GM19238 (cell line): ENCODE results near the gene SPATA20.

Experiments
- DNase-seq: peaks from one replicate; pipeline ENCODE4 v3.0.0; 2011; ENCODE audit warnings: low spot score; ENCODE audit not compliant: insufficient read length

Gene SPATA20

DNA sequence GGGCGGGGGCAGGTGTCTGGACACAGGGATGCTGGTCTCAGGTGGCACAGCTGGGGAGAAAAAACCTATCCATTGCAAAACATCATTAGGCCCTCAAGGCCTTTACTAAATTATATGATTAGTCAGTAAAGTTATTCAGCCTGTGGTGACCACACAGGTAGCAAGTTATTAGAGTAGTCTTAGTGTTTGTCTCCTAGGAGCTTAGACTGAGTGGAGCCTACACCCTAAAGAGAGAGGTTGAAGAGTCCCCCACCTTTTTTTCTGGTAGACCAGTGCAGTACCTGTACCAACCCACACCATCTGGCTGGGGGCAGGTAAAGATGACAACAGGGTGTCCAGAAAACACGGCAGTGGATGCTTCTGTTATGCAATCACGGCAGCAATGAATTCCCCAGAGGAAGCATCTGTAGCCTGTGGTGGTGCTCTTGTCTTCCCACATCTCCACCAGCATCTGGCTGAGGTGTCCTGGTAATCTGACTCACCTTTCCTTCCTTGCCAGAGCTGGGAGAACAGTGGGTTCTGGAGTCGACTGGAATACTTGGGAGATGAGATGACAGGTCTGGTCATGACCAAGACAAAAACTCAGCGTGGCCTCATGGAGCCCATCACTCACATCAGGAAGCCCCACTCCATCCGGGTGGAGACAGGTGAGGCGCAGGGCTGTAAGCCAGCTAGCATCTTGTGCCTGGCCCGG is 27.7 kb upstream of the SPATA20 start:
- DNase-seq = no peak

DNA sequence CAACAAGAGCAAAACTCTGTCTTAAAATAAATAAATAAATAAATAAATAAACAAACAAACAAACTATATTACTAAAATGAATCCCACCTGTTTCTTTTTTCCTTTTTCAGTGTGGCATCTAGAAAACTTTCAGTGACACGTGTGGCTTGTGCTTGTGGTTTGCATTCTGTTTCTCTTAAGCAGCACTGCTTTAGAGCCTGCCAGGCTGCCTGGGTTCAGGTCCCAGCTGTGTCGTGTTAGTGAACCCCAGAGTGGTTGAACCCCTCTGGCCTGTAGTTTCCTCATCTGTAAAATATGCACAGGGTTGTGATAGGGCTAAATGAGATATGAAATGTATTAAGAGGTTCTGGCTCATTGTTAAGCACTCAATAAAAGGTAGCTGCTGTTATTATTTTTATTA is 26.5 kb upstream of the SPATA20 start:
- DNase-seq = no peak

- no peak for DNase-seq
Measured at GRCh38 chr17:50521514-50521913, 25.5 kb upstream of the SPATA20 start.

- no peak for DNase-seq
Measured at GRCh38 chr17:50522766-50523165, 24.2 kb upstream of the SPATA20 start.

GRCh38 chr17:50523208-50523607 is 23.8 kb upstream of the SPATA20 start:
- DNase-seq = no peak

DNA sequence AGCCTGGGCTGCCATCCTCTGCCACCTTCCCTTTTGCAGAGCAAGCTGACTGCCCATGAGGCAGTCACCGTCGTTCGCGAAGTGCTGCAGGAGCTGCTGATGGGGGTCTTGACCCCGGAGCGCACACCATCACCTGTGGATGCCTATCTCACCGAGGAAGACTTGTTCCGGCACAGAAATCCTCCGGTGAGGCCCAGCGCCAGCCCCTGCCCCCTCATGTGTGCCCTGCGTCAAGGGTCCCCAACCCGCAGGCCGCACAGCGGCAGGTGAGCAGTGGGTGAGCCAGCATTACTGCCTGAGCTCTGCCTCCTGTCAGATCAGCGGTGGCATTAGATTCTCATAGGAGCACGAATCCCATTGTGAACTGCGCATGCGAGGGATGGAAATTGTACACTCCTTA is 22.1 kb upstream of the SPATA20 start:
- DNase-seq = no peak

- DNase-seq = no peak
Measured at GRCh38 chr17:50527155-50527762, 19.7 kb upstream of the SPATA20 start.

- DNase-seq = no peak
Measured at GRCh38 chr17:50527949-50528474, 19.0 kb upstream of the SPATA20 start.

- DNase-seq = no peak
Measured at GRCh38 chr17:50529849-50530248, 17.1 kb upstream of the SPATA20 start.

DNA sequence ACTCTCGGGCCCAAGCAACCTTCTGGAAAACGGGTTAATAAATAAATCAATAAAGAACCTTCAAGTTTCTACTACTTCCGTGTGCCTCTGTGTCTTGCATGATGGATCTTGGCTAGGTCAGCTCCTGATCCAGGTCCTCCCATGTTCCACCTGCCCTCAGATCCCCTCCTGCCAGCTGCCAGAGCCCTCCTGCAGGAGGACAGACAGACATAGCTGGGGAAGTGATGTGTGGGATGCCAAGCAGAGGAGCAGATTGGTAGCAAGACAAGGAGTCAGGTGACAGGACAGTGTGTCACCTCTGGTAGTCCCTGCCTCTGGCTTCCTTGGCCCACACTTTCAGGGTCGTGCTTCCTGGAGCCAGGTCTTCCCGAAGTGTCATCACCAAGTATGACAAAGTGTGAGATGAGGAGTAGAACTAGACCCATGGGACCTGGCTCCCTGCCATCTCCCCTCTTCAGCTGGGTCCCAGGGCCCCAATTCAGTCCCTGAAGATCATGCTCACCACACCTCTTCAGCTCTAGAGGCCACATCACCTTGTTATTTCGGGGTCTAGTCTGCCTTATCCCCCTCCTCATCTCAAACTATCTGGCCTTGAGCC is 15.4 kb upstream of the SPATA20 start:
- no peak for DNase-seq

- DNase-seq = no peak
Measured at GRCh38 chr17:50532452-50533024, 14.4 kb upstream of the SPATA20 start, which contains the start of gene EPN3. TSS of gene EPN3 (plus strand) at chr17:50532735. CDS start at chr17:50536557, 3,822 bp downstream.

GRCh38 chr17:50533185-50533584 is 13.8 kb upstream of the SPATA20 start:
- DNase-seq = no peak

DNA sequence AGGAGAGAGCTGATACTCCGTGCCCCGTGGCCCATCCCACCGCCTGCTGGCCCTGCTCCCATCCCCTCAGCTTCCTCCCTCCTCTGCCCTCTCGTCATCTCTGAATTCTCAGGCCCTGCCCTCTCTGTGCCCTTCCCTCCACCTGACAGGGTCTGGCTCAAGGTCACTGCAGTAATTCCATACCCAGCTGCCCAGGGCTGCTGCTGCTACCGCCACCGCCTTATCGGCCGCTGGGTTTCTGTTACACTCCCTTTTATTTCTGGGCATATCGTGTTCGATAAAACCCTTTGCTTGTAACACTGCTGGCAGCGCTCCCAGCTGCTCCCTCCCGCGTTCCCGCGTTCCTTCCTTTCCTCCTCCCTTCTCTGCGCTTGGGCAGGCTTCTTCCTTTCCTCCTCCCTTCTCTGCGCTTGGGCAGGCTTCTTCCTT is 13.2 kb upstream of the SPATA20 start:
- no peak for DNase-seq

GRCh38 chr17:50534222-50534978 is 12.6 kb upstream of the SPATA20 start:
- DNase-seq = no peak

GRCh38 chr17:50534979-50535326 is 12.0 kb upstream of the SPATA20 start:
- DNase-seq = no peak

- no peak for DNase-seq
Measured at GRCh38 chr17:50535407-50535806, 11.6 kb upstream of the SPATA20 start.

DNA sequence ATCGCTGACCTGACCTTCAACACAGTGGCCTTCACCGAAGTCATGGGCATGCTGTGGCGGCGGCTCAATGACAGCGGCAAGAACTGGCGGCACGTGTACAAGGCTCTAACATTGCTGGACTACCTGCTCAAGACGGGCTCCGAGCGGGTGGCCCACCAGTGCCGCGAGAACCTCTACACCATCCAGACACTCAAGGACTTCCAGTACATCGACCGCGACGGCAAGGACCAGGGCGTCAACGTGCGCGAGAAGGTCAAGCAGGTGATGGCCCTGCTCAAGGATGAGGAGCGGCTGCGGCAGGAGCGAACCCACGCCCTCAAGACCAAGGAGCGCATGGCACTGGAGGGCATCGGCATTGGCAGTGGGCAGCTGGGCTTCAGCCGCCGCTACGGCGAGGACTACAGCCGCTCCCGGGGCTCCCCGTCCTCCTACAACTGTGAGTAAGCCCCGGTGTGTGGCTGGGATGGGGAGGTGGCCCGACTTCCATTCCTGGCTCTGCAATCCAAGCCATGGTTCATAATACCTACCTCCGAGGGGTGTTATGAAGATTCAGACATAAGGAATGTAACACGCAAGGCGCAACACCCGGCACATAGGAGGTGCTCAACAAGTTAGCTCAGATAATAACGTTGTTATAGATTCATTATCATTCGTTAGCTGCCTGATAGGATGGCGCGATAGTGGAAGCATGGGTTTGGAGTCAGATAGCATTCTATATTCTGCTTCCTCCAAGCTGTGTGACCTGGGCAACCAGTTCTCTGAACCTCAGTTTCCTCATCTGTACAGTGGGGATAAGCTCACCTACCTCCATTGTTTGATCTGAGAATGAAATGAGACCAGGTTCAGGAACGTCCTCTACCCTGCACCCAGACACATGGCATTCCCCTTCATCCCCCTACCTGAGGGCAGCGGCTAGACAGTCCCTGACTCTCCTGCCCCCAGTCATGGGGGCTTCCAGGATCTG is 10.0 kb upstream of the SPATA20 start:
- DNase-seq = no peak

- no peak for DNase-seq
Measured at GRCh38 chr17:50537721-50538548, 9.0 kb upstream of the SPATA20 start.
